HG03097 (cell line): ENCODE data around the gene SLC22A6.

Source experiments
- ATAC-seq: cut with Tn5 transposase; IDR thresholded peaks from one replicate; pipeline ENCODE4 v1.9.1; 2021; ENCODE audit not compliant: unreplicated experiment, low FRiP score

SLC22A6 gene

DNA sequence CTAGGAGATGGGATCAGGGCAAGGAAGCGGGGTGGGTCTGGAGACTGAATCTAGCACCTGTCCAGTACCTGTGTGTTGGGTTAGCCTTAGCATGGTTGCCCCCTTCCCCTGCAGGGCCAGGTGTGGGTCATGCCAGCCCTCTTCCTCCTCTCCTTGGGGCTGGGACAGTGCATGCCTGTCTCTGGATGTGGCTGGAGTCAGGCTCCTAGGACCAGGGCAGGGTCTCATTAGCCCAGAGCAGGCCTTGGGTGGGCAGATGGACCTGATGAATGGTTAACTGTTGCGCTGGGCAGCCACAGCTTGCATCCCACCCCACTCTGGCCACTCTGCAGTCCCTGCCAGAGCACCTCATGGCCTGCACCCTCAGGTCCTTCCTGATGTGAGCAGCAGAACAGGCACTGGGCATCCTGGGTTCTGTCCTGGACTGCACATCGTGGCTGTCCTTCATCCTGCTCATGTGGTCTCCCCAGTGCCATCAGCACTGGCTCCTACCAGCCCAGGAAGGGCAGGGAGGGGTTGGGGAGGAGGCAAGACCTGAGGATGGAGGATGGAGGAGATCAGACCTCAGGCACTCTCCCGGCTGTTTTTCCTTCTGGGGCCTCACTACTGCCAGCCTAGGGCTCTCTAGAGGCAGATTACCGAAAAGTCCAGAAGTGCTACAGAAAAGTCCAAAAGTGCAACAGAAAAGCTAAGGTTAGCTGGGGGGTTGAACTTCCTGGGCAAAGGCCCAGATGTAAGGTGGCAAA, 50.8 kb downstream of the SLC22A6 start:
- ATAC-seq, result no peak

DNA sequence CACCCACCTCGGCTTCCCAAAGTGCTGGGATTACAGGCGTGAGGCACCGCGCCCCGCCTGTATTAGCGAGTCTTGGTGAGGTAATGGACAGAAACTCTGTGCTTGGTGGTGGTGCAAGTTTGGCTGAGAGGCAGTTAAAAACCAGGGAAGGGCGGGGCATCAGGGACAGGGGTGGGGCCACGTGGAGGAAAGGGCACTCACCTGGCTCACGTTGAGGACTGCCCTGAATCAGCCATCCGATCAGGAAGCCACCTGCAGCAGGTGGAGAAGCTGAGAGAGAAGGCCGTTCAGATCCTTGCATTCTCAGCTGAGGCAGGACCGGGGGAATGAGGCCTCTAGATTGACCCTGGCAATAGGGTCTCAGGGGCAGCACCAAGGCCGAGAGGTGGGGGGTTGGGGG, 51.5 kb downstream of the SLC22A6 start:
- no peak for ATAC-seq

DNA sequence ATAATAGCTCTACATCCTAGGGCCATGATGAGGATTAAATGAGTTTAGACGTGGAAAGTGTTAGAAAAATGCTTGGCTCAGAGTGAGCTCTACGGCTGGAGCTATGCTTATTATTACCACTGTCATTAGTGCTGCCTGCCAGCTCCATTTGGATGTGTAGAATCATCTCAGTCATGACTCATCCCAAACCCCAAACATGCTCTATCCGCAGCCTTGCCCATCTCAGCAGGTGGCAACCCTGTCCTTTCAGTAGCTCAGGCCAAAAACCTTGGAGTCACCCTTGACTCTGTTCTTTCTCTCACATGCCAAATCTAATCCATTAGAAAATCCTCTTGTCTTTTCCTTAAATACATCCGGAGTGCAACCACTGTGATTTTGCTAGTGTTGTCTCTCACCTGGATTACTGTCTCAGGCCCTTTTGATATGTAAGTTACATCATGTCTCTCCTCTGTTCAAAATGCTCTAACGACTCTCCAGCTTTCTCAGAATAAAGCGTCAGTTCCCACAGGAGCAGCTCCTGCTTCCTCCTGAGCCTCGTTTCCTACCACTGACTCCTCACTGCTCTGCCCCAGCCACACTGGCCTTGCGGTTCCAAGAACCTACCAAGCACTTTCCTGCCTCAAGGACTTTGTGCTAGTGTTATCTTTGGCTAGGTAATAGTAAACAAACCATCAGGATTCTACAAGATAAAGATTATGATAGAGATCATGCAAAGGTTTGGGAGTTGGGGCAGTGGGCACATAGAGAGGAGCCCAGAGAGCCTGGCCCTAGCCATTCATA, 53.1 kb downstream of the SLC22A6 start:
- ATAC-seq, result no peak

DNA sequence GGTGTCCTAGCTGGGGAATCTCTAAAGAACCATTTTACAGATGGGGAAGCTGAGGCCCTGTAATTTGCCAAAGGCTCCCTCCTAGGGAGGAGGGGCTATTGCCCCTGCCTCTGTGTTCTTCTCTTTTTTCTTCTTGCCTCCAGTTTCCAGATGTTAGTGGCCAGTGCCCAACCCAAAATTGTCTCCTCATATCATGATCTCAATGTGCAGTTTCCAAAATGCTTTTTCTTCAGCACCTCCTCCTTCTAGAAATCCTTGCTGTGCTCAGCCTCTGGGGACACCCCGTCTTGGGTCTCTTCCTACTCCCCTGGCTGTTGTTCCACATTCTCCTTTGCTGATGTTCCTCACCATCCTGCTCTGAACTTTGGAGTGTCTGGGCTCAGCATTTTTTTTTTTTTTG, 54.1 kb downstream of the SLC22A6 start:
- no peak for ATAC-seq

DNA sequence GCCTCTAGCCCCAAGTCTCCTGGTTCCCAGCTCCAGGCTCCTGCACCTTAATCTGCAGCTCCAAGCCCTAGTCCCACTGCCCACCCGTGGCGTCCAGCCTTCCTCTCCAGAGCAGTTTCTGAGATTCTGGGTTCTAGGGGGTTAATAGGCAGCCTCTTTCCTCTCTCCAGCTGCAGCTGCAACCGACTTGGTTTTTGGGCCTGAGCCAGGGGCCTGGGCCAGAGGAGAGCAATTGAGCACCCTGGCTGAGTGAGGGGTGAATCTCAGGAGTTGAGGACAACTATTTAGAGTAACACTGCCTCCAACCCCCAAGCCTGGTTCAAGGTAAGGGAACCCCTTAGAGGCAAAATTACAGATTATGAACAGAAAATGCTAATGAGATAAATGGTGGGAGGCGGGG, 54.6 kb downstream of the SLC22A6 start:
- ATAC-seq, result no peak

DNA sequence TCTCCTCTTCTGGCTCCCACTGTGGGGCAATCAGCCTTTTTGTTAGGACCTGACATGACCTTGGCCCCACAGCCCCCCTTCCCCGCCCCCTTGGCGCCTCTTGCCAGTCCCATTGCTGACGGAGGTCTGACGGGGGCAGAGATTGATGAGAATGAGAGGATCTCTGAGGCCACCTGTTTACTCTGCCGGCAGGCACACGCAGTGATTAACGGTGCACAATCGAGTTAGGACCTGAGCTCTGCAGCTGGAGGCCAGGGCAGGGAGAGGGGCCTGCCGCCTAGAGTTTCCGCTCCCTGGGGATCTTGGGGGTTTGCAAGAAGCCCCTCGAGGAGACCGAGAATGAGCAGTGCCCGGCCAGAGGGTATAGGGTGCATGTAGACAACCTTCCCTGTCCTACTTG, 56.8 kb downstream of the SLC22A6 start:
- no peak for ATAC-seq

DNA sequence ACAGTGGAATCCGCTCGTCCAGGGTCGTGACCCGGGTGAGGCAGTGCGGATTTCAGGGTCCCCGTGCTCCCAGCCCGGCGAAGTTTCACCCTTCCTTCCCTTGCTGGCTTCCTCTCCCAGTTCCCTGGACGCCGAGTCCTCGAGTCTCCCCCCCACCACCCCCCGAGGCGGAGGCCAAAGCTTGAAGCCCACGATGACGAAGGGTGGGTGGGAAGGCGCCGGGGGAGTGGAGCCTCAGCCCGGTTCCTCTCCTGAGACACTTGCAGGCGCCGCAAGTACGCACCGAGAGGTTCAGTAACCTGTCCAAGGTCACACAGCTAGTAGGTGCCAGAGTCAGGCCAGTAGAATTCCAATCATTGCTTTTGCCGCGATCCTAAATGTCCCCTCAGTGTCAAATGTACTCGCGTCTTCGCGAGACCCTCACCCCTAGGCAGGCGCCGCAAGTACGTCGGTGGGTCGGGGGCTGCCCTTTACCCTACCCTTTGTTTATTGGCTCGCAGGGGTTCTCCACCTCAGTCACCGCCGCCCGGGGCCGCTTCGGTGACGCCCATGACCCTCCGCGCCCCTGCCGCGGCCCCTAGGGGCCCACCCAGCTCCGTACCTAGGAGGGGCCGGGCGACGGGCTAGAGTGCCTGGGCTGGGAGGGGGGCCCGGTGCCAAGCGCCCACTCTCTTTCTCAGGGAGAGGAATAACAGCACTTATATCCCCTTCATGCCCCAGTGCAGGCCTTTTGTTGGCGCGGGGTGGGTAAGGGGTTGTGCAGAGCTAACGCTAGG, 57.9 kb downstream of the SLC22A6 start:
- ATAC-seq, result no peak
